OCI-LY7 (cell line): Measurements from ENCODE around the gene IRGM. TPM values are rescaled to one million over a fixed set of nuclear protein-coding genes. Genes with fewer than 3 reads are reported as not detected.
"Not testable (repeated sequence)": the region's sequence is repeated elsewhere in the genome, so short reads cannot be mapped to it uniquely, and the experiment has no call there.

Source experiments
- BruUV-seq: library from RNA; stranded (reverse); fragments of 400-500 nt; replicated peaks from 2 replicates; lab custom pipeline; 2021; lab: Mats Ljungman, UMichigan
- CTCF ChIA-PET: fragments of 300-600 bp; sonication (Branson Sonifier 250); formaldehyde crosslinking; loops from one replicate; lab custom pipeline; 2022; ENCODE audit warnings: antibody characterized with exemption; ENCODE audit not compliant: unreplicated experiment; lab: Charles Lee
- POLR2A ChIA-PET: fragments of 300-600 bp; sonication (Branson Sonifier 250); formaldehyde crosslinking; loops from one replicate; lab custom pipeline; 2022; ENCODE audit warnings: antibody characterized with exemption; lab: Charles Lee
- DNase-seq: peaks from one replicate; pipeline ENCODE4 v3.0.0-alpha.2; 2015; ENCODE audit warnings: low spot score
- H2AFZ ChIP-seq: fragments of 200-600 bp; sonication (generic), shearing (Covaris generic); 2 replicates; pipeline ENCODE4 v1.6.1; 2014; ENCODE audit warnings: mild to moderate bottlenecking, antibody characterized with exemption, low read length, moderate library complexity
- H3K27ac ChIP-seq: fragments of 200-600 bp; sonication (generic); 2 replicates; pipeline ENCODE4 v1.5.1; 2014; ENCODE audit warnings: mixed run types, low read depth, mild to moderate bottlenecking, moderate library complexity, low read length, inconsistent platforms; ENCODE audit not compliant: poor library complexity, severe bottlenecking
- H3K36me3 ChIP-seq: fragments of 200-600 bp; sonication (generic); 2 replicates; pipeline ENCODE4 v1.6.1; 2014; ENCODE audit warnings: mild to moderate bottlenecking, antibody characterized with exemption, low read length, moderate library complexity, mixed read lengths; ENCODE audit not compliant: insufficient read depth
- H3K4me1 ChIP-seq: fragments of 200-600 bp; sonication (generic); 2 replicates; pipeline ENCODE4 v1.5.1; 2014; ENCODE audit warnings: mild to moderate bottlenecking, low read length; ENCODE audit not compliant: insufficient read depth, poor library complexity, severe bottlenecking
- H3K4me2 ChIP-seq: fragments of 200-600 bp; sonication (generic); 2 replicates; pipeline ENCODE4 v1.6.1; 2014; ENCODE audit warnings: mild to moderate bottlenecking, low read length
- H3K4me3 ChIP-seq: fragments of 200-600 bp; sonication (generic); 2 replicates; pipeline ENCODE4 v1.5.1; 2014; ENCODE audit warnings: mild to moderate bottlenecking, low read depth, low read length; ENCODE audit not compliant: poor library complexity, severe bottlenecking
- H3K79me2 ChIP-seq: fragments of 200-600 bp; sonication (generic); 2 replicates; pipeline ENCODE4 v1.6.1; 2016; ENCODE audit warnings: low read depth, mild to moderate bottlenecking, low read length, moderate library complexity, mixed read lengths; ENCODE audit not compliant: insufficient read depth
- H3K9me2 ChIP-seq: fragments of 200-600 bp; sonication (generic); 2 replicates; pipeline ENCODE4 v1.6.1; 2016; ENCODE audit warnings: mild to moderate bottlenecking, low read length, mixed read lengths; ENCODE audit not compliant: insufficient read depth
- H3K9me3 ChIP-seq: fragments of 200-600 bp; sonication (generic); 2 replicates; pipeline ENCODE4 v1.6.1; 2014; ENCODE audit warnings: mild to moderate bottlenecking, mixed run types, low read length, mixed read lengths
- H4K20me1 ChIP-seq: fragments of 200-600 bp; sonication (generic); 2 replicates; pipeline ENCODE4 v1.6.1; 2014; ENCODE audit warnings: mild to moderate bottlenecking, antibody characterized with exemption, low read length, moderate library complexity, mixed read lengths; ENCODE audit not compliant: insufficient read depth
- EZH2phosphoT487 ChIP-seq: fragments of 200-600 bp; sonication (generic); IDR thresholded peaks from 2 replicates; pipeline ENCODE4 v1.6.1; 2018; ENCODE audit warnings: low read depth, borderline replicate concordance, mild to moderate bottlenecking, mixed run types, antibody characterized with exemption, low read length, moderate library complexity, mixed read lengths
- intact Hi-C: fragments of 100-400 bp; cut with micrococcal nuclease; formaldehyde crosslinking; loops from one replicate; pipeline ENCODE4 v1.10.0; 2022; ENCODE audit not compliant: unreplicated experiment
- total RNA-seq, 2 experiments: library from RNA; depleted of rRNA in 1 of 2; stranded (reverse); fragments of >200 nt in 1 of 2; shearing (Covaris generic) in 1 of 2; gene quantifications; 2 replicates each; pipeline ENCODE4 v1.2.3, GENCODE V29; 2014 to 2022
- TF ChIP-seq, protein P1 (sequence below): fragments of 200-600 bp; sonication (generic); conservative IDR thresholded peaks from 2 replicates; pipeline ENCODE4 v1.5.1; 2014; ENCODE audit warnings: mild to moderate bottlenecking, antibody characterized with exemption, low read length, moderate library complexity, mixed read lengths

Gene IRGM
- total RNA-seq, 2 experiments from 2014 or later, result not detected

DNA sequence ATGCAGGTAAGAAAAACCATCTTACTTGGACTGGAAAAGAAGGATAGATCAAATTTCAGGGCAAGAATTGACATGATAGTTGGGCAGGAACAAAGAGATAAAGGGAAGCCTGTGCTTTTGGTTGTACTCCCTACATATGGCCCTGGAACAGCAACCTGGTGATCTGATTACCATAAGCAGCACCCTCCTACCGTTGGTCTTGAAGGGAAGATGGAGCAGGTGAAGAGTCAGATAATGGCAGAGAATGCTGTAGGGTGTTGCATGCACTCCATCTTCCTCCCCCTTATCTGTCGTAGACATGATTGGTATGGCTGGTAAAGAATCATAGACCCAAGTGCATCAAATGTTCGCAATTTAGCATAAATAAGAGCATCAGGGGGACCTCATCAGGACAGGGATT, 4.7 kb downstream of the IRGM start:
- intact Hi-C loops, result no loop called here
- POLR2A ChIA-PET, result interaction anchor here (0.9 kb wide), 1 partner anchor 266 kb away, joined by 3 read pairs; no protein-coding TSS in a partner anchor
- CTCF ChIA-PET, result no interaction called here
- no peaks in the 10 kb centered on the region for H3K9me3 ChIP-seq
- no peaks in the 10 kb centered on the region for H3K9me2 ChIP-seq
- H3K4me3 ChIP-seq, result no peak overlapping the region
- DNase-seq, result no peak
- peaks cover 5% of the 10 kb centered on the region for H3K4me1 ChIP-seq
- no peaks in the 10 kb centered on the region for H3K79me2 ChIP-seq
- no peak overlapping the region for H3K4me2 ChIP-seq
- no peaks in the 10 kb centered on the region for H4K20me1 ChIP-seq
- TF ChIP-seq EZH2phosphoT487, result no peak
- TF ChIP-seq, protein P1, sequence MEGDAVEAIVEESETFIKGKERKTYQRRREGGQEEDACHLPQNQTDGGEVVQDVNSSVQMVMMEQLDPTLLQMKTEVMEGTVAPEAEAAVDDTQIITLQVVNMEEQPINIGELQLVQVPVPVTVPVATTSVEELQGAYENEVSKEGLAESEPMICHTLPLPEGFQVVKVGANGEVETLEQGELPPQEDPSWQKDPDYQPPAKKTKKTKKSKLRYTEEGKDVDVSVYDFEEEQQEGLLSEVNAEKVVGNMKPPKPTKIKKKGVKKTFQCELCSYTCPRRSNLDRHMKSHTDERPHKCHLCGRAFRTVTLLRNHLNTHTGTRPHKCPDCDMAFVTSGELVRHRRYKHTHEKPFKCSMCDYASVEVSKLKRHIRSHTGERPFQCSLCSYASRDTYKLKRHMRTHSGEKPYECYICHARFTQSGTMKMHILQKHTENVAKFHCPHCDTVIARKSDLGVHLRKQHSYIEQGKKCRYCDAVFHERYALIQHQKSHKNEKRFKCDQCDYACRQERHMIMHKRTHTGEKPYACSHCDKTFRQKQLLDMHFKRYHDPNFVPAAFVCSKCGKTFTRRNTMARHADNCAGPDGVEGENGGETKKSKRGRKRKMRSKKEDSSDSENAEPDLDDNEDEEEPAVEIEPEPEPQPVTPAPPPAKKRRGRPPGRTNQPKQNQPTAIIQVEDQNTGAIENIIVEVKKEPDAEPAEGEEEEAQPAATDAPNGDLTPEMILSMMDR, result no peak
- no peak overlapping the region for H2AFZ ChIP-seq
- no TSS peak for BruUV-seq
- H3K36me3 ChIP-seq, result no peaks in the 10 kb centered on the region
- no peak overlapping the region for H3K27ac ChIP-seq

DNA sequence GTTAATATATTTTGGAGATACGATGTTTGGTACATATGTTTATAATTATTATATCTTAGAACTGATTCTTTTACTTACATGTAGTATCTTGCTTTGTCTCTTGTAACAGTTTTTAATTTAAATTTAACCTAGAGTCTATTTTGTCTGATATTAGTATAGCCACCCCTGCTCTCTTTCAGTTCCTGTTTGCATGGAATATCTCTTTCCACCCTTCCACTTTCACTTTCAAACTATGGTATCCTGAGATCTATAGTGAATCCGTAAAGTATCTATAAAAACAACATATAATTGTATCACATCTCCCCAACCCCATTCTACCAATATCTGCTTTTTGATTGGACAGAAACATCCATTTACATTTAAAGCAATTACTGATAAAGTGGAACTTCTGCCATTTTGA, 7.2 kb downstream of the IRGM start:
- no peak for DNase-seq
- ChIA-PET POLR2A (no interaction called here), CTCF (no interaction called here)
- H2AFZ ChIP-seq, result no peak overlapping the region
- no peak overlapping the region for H3K4me3 ChIP-seq
- TF ChIP-seq EZH2phosphoT487, result no peak
- TF ChIP-seq, protein P1, result no peak
- H3K9me2 ChIP-seq, result no peaks in the 10 kb centered on the region
- H3K36me3 ChIP-seq, result no peaks in the 10 kb centered on the region
- no peaks in the 10 kb centered on the region for H3K4me1 ChIP-seq
- H4K20me1 ChIP-seq, result no peaks in the 10 kb centered on the region
- no peaks in the 10 kb centered on the region for H3K79me2 ChIP-seq
- peak overlapping the region; percentile 22 for H3K4me2 ChIP-seq
- no peaks in the 10 kb centered on the region for H3K9me3 ChIP-seq
- H3K27ac ChIP-seq, result no peak overlapping the region
- no TSS peak for BruUV-seq
- intact Hi-C loops, result no loop called here

DNA sequence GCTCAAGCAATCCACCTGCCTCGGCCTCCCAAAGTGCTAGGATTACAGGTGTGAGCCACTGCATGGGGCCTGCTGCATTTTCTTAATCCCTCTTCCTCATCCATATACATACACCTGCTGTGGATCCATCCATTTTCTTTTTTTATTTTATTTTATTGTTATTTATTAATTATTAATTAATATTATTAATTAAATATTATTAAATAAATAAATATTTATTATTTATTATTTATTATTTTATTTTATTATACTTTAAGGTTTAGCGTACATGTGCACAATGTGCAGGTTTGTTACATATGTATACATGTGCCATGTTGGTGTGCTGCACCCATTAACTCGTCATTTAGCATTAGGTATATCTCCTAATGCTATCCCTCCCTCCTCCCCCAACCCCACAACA, 10.4 kb downstream of the IRGM start:
- H2AFZ ChIP-seq, CTCF ChIA-PET, H3K9me2 ChIP-seq, H3K4me1 ChIP-seq, H3K4me3 ChIP-seq, H3K27ac ChIP-seq, POLR2A ChIA-PET, H4K20me1 ChIP-seq, DNase-seq, H3K4me2 ChIP-seq, H3K9me3 ChIP-seq, H3K36me3 ChIP-seq, intact Hi-C loops, BruUV-seq, H3K79me2 ChIP-seq: not testable (repeated sequence)
